Activated CD4-positive, alpha-beta T cell treated with anti-CD3 and anti-CD28 coated beads, Interleukin-2, amount 50 U/mL, for 1 hour (primary cell): ENCODE results near the gene RASAL2.
"Not testable (repeated sequence)": the region's sequence is repeated elsewhere in the genome, so short reads cannot be mapped to it uniquely, and the experiment has no call there.

Experiments
- DNase-seq: peaks from one replicate; pipeline ENCODE4 v3.0.0-alpha.2; 2020

Gene RASAL2

GRCh38 chr1:178500091-178500770 lies 406.3 kb downstream of the RASAL2 start:
- DNase-seq = no peak

GRCh38 chr1:178500936-178501554 lies 407.1 kb downstream of the RASAL2 start:
- no peak for DNase-seq

GRCh38 chr1:178501705-178502329 lies 407.9 kb downstream of the RASAL2 start:
- peak; percentile 36 for DNase-seq

- no peak for DNase-seq
These were observed 408.4 kb downstream of the RASAL2 start for GRCh38 chr1:178502330-178502714.

DNA sequence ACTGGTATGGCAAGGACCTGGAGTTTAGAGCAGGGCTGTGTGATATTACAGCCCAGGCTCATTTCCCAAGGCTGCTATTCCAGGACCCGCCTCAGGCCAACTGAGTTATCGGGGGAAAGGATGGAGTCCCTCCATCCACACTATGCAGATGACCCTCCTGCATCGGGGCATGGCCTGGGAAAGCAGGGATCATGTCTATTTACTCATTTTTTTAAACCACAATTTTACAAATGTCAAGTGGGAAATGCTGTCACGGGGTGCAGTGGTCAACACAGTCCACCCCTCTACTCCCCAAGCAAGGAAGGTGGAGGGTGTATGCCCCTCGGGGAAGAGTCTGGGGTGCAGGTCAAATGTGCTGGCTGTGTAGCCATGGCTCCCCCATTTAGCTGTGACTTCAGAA lies 409.0 kb downstream of the RASAL2 start:
- no peak for DNase-seq

- not testable (repeated sequence) for DNase-seq
These were observed 409.4 kb downstream of the RASAL2 start for GRCh38 chr1:178503316-178503715.

GRCh38 chr1:178503849-178504248 lies 409.9 kb downstream of the RASAL2 start:
- DNase-seq = no peak

- no peak for DNase-seq
These were observed 410.4 kb downstream of the RASAL2 start for GRCh38 chr1:178504286-178504685.

GRCh38 chr1:178506177-178506576 lies 412.3 kb downstream of the RASAL2 start:
- no peak for DNase-seq

DNA sequence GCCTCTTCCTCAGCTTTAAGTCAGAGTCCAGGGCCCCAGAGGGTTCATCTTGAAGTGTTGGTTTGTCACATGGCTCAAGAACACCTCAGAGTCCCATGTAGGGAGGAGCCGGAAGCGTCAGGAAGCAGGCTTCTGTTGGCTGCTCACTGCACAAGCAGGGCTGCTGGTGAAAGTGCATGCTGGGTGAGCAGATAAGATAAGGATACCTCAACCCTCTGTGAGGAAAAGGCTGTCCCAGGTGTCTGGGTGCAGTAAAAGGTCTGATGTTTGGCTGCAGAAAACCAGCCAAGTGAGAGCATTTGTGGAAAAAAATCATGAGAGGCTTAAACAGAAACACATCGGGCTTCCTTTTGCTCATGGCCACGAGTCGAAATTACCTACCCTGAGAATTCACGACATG lies 412.8 kb downstream of the RASAL2 start:
- no peak for DNase-seq

DNA sequence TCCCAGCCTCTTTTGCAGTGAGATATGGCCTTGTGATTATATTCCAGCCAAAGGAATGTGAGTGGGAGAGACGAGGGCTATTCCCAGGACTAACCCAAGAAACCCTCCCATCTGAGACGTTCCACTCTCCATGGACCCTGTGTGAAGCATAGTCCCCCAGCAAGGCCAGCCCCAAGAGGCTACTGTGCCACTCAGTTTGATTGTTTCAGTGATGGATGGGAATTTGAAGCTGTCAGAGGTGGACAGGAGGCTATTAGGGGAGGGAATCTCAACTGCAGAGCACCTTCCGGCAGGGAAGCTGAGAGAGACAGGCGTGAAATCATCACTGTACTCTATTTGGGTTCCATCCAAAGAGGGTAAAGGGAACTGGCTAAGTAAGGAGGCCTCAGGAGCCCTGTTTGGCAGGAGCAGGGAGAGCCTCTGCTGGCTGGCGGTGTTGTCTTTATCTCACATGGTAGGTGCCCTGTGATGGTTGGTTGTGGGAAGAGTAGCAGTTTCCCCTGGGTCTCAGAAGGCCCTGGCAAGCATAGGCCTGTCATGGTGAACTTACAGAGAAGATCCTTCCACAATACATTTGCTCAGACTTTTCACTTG lies 415.6 kb downstream of the RASAL2 start:
- no peak for DNase-seq

DNA sequence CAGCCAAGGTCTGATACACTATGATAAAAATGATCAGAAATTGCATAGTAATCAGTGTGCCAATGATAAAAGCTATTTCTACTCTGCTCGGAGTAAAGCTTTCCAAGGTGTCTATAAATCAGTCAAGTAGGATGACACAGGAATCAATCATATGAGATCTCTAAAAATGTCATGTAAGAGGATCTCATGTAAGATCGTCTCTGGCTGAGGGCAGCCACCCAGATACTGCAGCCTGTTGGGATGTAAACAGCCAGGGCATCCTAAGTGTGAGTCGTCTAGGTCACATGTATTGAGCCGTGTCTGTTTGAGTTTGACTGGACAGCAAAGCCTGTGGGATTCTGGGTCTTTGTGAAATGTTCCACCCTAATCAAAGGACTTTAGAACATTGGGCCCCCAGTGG lies 416.3 kb downstream of the RASAL2 start:
- no peak for DNase-seq

DNA sequence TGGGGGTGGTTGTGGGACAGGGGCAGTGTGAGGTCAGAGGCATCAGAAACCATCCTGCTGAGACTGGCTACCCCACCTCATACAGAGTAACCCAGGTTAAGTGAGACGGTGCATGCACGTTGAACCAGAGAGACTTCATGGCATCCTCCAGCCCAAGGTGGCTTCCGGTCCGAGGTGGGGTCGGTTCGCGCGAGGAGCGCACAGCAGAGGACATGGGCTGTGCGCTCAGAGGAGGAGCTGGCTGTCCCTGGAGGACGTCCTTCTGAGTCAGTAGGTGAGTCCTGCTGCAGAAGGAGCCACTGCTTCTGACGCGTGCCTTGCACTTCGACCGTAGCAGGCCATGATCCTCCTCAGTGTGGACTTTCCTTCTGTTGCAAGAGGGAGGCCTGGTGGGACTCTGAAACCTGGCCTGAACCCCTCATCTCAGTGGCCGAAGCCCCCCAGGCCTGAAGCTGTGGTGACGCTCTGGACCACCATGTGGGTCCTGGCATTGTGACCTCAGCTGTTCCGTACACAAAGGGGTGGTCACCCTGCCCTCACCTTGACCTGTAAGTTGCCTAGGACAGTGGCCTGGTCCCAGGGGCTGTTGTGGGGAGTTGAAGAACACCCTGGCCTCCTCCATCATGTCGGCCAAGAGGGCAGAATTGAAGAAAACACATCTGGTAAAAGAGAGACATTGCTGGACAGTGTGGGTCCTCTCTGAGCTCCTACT lies 418.8 kb downstream of the RASAL2 start, which contains the start of gene TEX35:
Gene TEX35 (plus strand): TSS at position 544 of the 712 bp plus-strand sequence. CDS start 80 bp downstream, at position 624.
- DNase-seq = no peak

- DNase-seq = no peak
These were observed 419.5 kb downstream of the RASAL2 start for GRCh38 chr1:178513278-178513983.

DNA sequence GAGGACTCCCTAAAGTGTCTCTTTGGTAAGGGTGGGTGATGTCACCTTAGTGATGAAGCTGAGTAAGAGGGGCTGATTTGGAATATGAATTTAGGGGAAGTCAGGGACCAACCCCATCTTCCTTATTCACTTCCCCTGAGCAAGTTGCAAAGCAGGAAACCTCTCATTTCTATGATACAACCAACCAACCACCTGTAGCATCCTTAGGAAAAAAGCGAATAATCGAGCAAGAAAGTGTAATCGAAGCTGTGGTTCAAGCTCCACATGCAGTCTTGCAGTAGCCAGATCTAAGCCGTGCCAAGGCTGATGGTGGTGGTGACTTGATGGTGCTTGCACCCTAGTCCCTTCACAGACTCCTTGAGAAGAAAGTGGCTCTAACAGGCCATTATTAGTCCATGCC lies 422.2 kb downstream of the RASAL2 start:
- DNase-seq = no peak

DNA sequence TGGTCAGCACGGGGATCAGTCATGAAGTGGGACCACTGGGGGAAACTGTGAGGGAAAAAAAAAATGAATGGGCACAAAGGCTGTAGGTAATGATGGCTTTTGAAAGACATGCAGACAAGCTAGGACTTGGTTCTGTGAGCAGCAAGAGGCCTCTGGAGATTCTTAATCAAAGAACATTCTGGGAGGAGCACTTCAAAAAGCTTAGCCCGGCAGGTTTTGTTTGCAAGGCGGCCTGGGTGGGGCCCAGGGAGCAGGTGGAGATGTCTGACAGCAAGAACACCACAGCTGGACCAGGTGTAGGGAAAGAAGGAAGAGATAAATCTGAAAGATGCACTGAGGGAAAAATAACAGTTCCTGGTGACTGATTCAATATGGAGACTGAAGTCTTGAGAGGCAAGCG lies 425.0 kb downstream of the RASAL2 start:
- DNase-seq = no peak

- no peak for DNase-seq
These were observed 426.9 kb downstream of the RASAL2 start for GRCh38 chr1:178520803-178521202.

DNA sequence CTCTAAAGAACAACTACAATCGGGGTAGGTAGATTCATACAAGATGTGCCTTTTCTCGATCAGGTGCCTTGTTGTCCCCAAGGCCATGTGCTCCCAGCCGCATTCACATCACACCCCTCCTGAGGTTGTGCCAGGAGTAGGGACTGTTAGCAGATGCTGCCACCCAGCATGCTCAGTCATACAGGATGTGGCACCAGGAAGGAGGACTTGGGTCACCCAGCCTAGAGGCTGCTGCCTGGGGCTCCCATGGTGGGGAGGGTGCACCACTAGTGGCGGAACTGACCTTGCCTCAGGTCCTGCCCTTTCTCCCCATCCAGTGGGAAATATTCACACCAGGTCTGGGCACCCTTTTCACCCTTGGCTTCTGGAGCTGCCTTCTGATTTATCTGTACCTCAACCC lies 427.3 kb downstream of the RASAL2 start:
- no peak for DNase-seq

DNA sequence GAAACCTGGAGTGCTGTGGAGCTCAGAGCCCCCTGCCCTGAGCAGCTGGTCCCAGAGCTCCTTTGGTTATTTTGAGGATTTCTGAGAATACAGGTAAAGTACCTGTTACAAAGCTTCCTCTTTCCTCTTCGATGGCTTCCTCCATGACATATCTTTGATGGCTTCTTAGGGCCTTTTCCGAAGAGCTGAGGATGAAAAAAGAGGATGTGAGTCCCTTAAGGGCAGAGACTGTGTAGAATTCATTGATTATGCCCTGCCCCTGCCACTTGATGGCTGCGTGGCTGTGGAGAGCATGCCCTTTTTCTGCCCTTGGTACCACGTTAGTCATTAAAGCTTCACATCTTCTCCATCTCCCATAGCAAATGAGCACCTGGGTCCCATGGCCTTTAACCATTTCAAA lies 433.2 kb downstream of the RASAL2 start:
- no peak for DNase-seq

DNA sequence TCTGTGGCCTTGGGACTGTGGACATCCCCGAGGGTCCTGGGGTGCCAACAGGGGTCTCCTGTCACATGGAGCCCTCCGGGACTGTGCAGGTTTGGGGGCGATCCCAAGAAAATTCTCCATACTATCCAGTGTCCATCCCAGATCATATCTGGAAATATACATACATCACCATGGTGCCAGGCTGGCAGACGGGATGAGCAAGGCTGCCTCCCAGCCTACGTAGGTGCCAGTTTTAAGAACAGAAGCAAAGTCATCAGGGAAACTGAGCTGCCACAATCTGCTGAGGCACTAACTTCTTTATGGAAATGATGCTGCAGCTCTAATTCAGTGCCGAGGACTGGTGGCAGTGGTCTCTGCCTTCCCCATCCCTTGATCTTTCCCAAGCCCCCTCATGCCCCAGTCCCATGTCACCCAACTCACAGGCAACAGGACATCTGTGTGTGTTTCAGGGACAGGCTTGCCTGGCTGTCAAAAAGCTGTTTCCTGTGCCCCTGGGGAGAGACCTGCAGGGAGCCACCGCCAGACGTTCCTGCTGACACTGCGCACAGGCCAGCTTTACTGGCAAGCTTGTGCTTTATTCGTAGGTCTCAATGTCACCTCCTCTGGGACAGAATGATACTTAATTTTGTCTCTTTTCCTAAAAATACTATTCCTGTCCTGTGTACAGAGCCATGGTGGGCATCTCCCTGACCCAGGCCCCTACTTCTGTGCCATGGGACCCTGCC lies 434.5 kb downstream of the RASAL2 start:
- no peak for DNase-seq

GRCh38 chr1:178528953-178529335 lies 435.0 kb downstream of the RASAL2 start:
- no peak for DNase-seq
